ENCODE measurements around the gene MEMO1. TPM values are rescaled to one million over a fixed set of nuclear protein-coding genes. Genes with fewer than 3 reads are reported as not detected.
"Not testable (repeated sequence)": the region's sequence is repeated elsewhere in the genome, so short reads cannot be mapped to it uniquely, and the experiment has no call there.

MEMO1 gene
- total and polyA plus RNA-seq, 2 of the 4 experiments (the other 2 are of a cell fraction): 23.7 to 49.7 TPM

- peak; percentile 63 for TF ChIP-seq MAFK (IDR thresholded peaks at IDR 0.05; ENCODE audit: low read depth, low read length)
- TF ChIP-seq RCOR1 (IDR thresholded peaks at IDR 0.05; ENCODE audit: insufficient replicate concordance, low read length): no peak
- Histone ChIP-seq H2BK20ac (ENCODE audit: low read depth, low read length) (no peak overlapping the region), H3K27me3 (ENCODE audit: control insufficient read depth, insufficient read depth, low read length) (no peaks in the 10 kb centered on the region), H4K20me1 (ENCODE audit: insufficient read depth, low read length) (no peaks in the 10 kb centered on the region), H3K79me1 (ENCODE audit: low read depth in 1 of 2, low read length in 2 of 2) (no peaks in the 10 kb centered on the region; a peak in 1 of 4 replicates), H2AFZ (replicated peaks; ENCODE audit: low read length, poor library complexity) (no peak overlapping the region), H4K91ac (ENCODE audit: insufficient read depth, low read depth, low read length) (no peak overlapping the region), H3K9me3 (ENCODE audit: control insufficient read depth, insufficient read depth, low read length) (no peaks in the 10 kb centered on the region), H3K9ac (ENCODE audit: low read depth, low read length) (no peak overlapping the region), H3K4me1 (ENCODE audit: control insufficient read depth, insufficient read depth, low read length) (peaks cover 2% of the 10 kb centered on the region; the same call in 1 of the 2 replicates), H2AK5ac (ENCODE audit: low read depth, low read length) (no peak overlapping the region), H4K8ac (ENCODE audit: low read depth in 2 of 2, low read length in 2 of 2) (no peak overlapping the region), H3K27ac (ENCODE audit: insufficient read depth, low read length) (no peak overlapping the region), H3K4me2 (ENCODE audit: low read depth, low read length) (no peak overlapping the region), H4K5ac (ENCODE audit: low read depth, low read length) (no peak overlapping the region), H2BK120ac (ENCODE audit: low read depth, low read length) (no peak overlapping the region), H2AK9ac (replicated peaks; ENCODE audit: low read depth, low read length, poor library complexity) (no peak overlapping the region), H2BK5ac (ENCODE audit: low read depth, low read length, poor library complexity, severe bottlenecking) (no peak overlapping the region), H3K4me3 (ENCODE audit: insufficient read depth, low read depth, low read length) (no peak overlapping the region), H3K23ac (ENCODE audit: low read depth, low read length) (no peak overlapping the region), H3K56ac (ENCODE audit: extremely low read depth, insufficient read depth, low read length) (no peak overlapping the region), H3K18ac (ENCODE audit: low read depth, low read length) (no peak overlapping the region), H2BK15ac (ENCODE audit: low read depth, low read length) (no peak overlapping the region), H3K4ac (ENCODE audit: low read depth, low read length) (no peak overlapping the region), H3K9me1 (ENCODE audit: insufficient read depth, low read length) (peaks cover 3% of the 10 kb centered on the region; the same call in 1 of the 2 replicates), H3K14ac (replicated peaks; ENCODE audit: low read depth, low read length) (no peak overlapping the region), H3K36me3 (ENCODE audit: control insufficient read depth, insufficient read depth, low read length) (no peaks in the 10 kb centered on the region)
- no TSS peak for BruUV-seq (replicated peaks)
- intact Hi-C loops (cut with micrococcal nuclease): no loop called here
- no CpG with 5 or more reads among the region's 3 CpGs for WGBS, 2 experiments (ENCODE audit: extremely low coverage in 2 of 2, insufficient read length in 1 of 2)
- ChIA-PET POLR2A (ENCODE audit: unreplicated experiment) (no interaction called here), CTCF (no interaction called here)
- no peak for ATAC-seq (ENCODE audit: low read depth)
- no peak for DNase-seq
- in situ Hi-C loops (cut with MboI; ENCODE audit: low sequenced_read_pairs): no loop called here
- dilution Hi-C loops (cut with HindIII; ENCODE audit: low sequenced_read_pairs, unreplicated experiment): no loop called here
These were observed 146.9 kb downstream of the MEMO1 start for GRCh38 chr2:31863867-31864266.

- ATAC-seq (ENCODE audit: low read depth); H2AK9ac ChIP-seq (replicated peaks; ENCODE audit: low read depth, low read length, poor library complexity); H4K8ac ChIP-seq (ENCODE audit: low read depth in 2 of 2, low read length in 2 of 2); H3K4me1 ChIP-seq (ENCODE audit: control insufficient read depth, insufficient read depth, low read length); H3K4ac ChIP-seq (ENCODE audit: low read depth, low read length); H3K79me1 ChIP-seq (ENCODE audit: low read depth in 1 of 2, low read length in 2 of 2); H2AK5ac ChIP-seq (ENCODE audit: low read depth, low read length); H3K9me3 ChIP-seq (ENCODE audit: control insufficient read depth, insufficient read depth, low read length); H3K36me3 ChIP-seq (ENCODE audit: control insufficient read depth, insufficient read depth, low read length); H2BK20ac ChIP-seq (ENCODE audit: low read depth, low read length); H4K20me1 ChIP-seq (ENCODE audit: insufficient read depth, low read length); H3K9ac ChIP-seq (ENCODE audit: low read depth, low read length); H2BK15ac ChIP-seq (ENCODE audit: low read depth, low read length); H4K5ac ChIP-seq (ENCODE audit: low read depth, low read length); CTCF ChIA-PET; H3K14ac ChIP-seq (replicated peaks; ENCODE audit: low read depth, low read length); H2BK5ac ChIP-seq (ENCODE audit: low read depth, low read length, poor library complexity, severe bottlenecking); H2AFZ ChIP-seq (replicated peaks; ENCODE audit: low read length, poor library complexity); H4K91ac ChIP-seq (ENCODE audit: insufficient read depth, low read depth, low read length); H3K27ac ChIP-seq (ENCODE audit: insufficient read depth, low read length); BruUV-seq (replicated peaks); H3K4me2 ChIP-seq (ENCODE audit: low read depth, low read length); H3K18ac ChIP-seq (ENCODE audit: low read depth, low read length); POLR2A ChIA-PET (ENCODE audit: unreplicated experiment); H3K23ac ChIP-seq (ENCODE audit: low read depth, low read length); DNase-seq; H3K56ac ChIP-seq (ENCODE audit: extremely low read depth, insufficient read depth, low read length); dilution Hi-C loops (cut with HindIII; ENCODE audit: low sequenced_read_pairs, unreplicated experiment); H3K4me3 ChIP-seq (ENCODE audit: insufficient read depth, low read depth, low read length); intact Hi-C loops (cut with micrococcal nuclease); H2BK120ac ChIP-seq (ENCODE audit: low read depth, low read length); H3K9me1 ChIP-seq (ENCODE audit: insufficient read depth, low read length); H3K27me3 ChIP-seq (ENCODE audit: control insufficient read depth, insufficient read depth, low read length); in situ Hi-C loops (cut with MboI; ENCODE audit: low sequenced_read_pairs): not testable (repeated sequence)
- no CpG with 5 or more reads among the region's 9 CpGs for WGBS, 2 experiments (ENCODE audit: extremely low coverage in 2 of 2, insufficient read length in 1 of 2)
These were observed 147.7 kb downstream of the MEMO1 start for GRCh38 chr2:31863015-31863656.

Data from IMR-90 (cell line).